HEK293 (cell line): Measurements from ENCODE around the gene VAV3.

Experiments
- YY1 ChIP-seq: fragments of 450-650 bp; formaldehyde crosslinking; IDR thresholded peaks from 2 replicates; pipeline ENCODE4 v1.5.1; 2018; ENCODE audit warnings: missing biosample characterization, missing genetic modification characterization
- ZNF146 ChIP-seq: fragments of 450-650 bp; formaldehyde crosslinking; IDR thresholded peaks from 2 replicates; pipeline ENCODE4 v1.5.1; 2016; ENCODE audit warnings: missing biosample characterization, missing genetic modification characterization
- ZNF184 ChIP-seq: fragments of 450-650 bp; IDR thresholded peaks from 2 replicates; pipeline ENCODE4 v1.5.1; 2018; ENCODE audit warnings: missing biosample characterization, mild to moderate bottlenecking, missing genetic modification characterization
- ZNF239 ChIP-seq: fragments of 450-650 bp; formaldehyde crosslinking; IDR thresholded peaks from 2 replicates; pipeline ENCODE4 v1.5.1; 2016; ENCODE audit warnings: missing biosample characterization, missing genetic modification characterization
- ZNF48 ChIP-seq: fragments of 450-650 bp; formaldehyde crosslinking; IDR thresholded peaks from 2 replicates; pipeline ENCODE4 v1.5.1; 2016; ENCODE audit warnings: missing biosample characterization, missing genetic modification characterization
- TF ChIP-seq, protein P1 (sequence below): fragments of 450-650 bp; formaldehyde crosslinking; conservative IDR thresholded peaks from 2 replicates; pipeline ENCODE4 v1.5.1; 2016; ENCODE audit warnings: low read depth, missing biosample characterization, missing genetic modification characterization
- TF ChIP-seq, protein P2 (sequence below): fragments of 450-650 bp; formaldehyde crosslinking; IDR thresholded peaks from 2 replicates; pipeline ENCODE4 v1.5.1; 2016; ENCODE audit warnings: missing biosample characterization, missing genetic modification characterization, low read depth
- TF ChIP-seq, protein P3 (sequence below): fragments of 450-650 bp; formaldehyde crosslinking; IDR thresholded peaks from 2 replicates; pipeline ENCODE4 v1.5.1; 2016; ENCODE audit warnings: missing biosample characterization, missing genetic modification characterization
- TF ChIP-seq, protein P4 (sequence below): fragments of 450-650 bp; formaldehyde crosslinking; IDR thresholded peaks from 2 replicates; pipeline ENCODE4 v1.5.1; 2016; ENCODE audit warnings: missing biosample characterization, missing genetic modification characterization

DNA sequence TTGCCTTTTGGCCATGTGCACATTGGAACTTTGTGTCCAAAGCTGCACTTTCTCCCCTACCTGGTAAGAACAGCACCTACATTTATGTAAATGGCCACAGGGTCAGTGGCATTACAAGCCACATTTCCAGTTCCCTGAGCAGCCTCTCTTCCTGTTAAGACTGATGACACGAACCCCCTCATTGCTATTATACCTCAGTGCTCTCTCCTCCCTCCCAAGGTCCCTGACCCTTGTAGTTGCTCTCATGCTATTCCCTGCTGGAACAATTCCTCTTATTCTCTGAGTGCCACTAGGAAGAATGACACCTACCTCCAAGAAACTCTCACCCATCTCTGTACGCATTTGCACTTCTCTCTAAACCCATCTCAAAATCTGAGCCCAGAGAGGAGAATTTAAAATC lies 14.9 kb upstream of the VAV3 start:
- TF ChIP-seq ZNF146 (tag by site-specific recombination), result no peak
- TF ChIP-seq, protein P1, sequence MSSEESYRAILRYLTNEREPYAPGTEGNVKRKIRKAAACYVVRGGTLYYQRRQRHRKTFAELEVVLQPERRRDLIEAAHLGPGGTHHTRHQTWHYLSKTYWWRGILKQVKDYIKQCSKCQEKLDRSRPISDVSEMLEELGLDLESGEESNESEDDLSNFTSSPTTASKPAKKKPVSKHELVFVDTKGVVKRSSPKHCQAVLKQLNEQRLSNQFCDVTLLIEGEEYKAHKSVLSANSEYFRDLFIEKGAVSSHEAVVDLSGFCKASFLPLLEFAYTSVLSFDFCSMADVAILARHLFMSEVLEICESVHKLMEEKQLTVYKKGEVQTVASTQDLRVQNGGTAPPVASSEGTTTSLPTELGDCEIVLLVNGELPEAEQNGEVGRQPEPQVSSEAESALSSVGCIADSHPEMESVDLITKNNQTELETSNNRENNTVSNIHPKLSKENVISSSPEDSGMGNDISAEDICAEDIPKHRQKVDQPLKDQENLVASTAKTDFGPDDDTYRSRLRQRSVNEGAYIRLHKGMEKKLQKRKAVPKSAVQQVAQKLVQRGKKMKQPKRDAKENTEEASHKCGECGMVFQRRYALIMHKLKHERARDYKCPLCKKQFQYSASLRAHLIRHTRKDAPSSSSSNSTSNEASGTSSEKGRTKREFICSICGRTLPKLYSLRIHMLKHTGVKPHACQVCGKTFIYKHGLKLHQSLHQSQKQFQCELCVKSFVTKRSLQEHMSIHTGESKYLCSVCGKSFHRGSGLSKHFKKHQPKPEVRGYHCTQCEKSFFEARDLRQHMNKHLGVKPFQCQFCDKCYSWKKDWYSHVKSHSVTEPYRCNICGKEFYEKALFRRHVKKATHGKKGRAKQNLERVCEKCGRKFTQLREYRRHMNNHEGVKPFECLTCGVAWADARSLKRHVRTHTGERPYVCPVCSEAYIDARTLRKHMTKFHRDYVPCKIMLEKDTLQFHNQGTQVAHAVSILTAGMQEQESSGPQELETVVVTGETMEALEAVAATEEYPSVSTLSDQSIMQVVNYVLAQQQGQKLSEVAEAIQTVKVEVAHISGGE (tag by site-specific recombination), result no peak
- TF ChIP-seq, protein P2, sequence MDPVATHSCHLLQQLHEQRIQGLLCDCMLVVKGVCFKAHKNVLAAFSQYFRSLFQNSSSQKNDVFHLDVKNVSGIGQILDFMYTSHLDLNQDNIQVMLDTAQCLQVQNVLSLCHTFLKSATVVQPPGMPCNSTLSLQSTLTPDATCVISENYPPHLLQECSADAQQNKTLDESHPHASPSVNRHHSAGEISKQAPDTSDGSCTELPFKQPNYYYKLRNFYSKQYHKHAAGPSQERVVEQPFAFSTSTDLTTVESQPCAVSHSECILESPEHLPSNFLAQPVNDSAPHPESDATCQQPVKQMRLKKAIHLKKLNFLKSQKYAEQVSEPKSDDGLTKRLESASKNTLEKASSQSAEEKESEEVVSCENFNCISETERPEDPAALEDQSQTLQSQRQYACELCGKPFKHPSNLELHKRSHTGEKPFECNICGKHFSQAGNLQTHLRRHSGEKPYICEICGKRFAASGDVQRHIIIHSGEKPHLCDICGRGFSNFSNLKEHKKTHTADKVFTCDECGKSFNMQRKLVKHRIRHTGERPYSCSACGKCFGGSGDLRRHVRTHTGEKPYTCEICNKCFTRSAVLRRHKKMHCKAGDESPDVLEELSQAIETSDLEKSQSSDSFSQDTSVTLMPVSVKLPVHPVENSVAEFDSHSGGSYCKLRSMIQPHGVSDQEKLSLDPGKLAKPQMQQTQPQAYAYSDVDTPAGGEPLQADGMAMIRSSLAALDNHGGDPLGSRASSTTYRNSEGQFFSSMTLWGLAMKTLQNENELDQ (tag by site-specific recombination), result no peak
- no peak for TF ChIP-seq ZNF48
- TF ChIP-seq ZNF239 (tag by site-specific recombination), result no peak
- TF ChIP-seq ZNF184 (tag by site-specific recombination), result no peak
- TF ChIP-seq, protein P3, sequence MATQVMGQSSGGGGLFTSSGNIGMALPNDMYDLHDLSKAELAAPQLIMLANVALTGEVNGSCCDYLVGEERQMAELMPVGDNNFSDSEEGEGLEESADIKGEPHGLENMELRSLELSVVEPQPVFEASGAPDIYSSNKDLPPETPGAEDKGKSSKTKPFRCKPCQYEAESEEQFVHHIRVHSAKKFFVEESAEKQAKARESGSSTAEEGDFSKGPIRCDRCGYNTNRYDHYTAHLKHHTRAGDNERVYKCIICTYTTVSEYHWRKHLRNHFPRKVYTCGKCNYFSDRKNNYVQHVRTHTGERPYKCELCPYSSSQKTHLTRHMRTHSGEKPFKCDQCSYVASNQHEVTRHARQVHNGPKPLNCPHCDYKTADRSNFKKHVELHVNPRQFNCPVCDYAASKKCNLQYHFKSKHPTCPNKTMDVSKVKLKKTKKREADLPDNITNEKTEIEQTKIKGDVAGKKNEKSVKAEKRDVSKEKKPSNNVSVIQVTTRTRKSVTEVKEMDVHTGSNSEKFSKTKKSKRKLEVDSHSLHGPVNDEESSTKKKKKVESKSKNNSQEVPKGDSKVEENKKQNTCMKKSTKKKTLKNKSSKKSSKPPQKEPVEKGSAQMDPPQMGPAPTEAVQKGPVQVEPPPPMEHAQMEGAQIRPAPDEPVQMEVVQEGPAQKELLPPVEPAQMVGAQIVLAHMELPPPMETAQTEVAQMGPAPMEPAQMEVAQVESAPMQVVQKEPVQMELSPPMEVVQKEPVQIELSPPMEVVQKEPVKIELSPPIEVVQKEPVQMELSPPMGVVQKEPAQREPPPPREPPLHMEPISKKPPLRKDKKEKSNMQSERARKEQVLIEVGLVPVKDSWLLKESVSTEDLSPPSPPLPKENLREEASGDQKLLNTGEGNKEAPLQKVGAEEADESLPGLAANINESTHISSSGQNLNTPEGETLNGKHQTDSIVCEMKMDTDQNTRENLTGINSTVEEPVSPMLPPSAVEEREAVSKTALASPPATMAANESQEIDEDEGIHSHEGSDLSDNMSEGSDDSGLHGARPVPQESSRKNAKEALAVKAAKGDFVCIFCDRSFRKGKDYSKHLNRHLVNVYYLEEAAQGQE (tag by site-specific recombination), result no peak
- TF ChIP-seq YY1 (tag by site-specific recombination), result no peak
- TF ChIP-seq, protein P4, sequence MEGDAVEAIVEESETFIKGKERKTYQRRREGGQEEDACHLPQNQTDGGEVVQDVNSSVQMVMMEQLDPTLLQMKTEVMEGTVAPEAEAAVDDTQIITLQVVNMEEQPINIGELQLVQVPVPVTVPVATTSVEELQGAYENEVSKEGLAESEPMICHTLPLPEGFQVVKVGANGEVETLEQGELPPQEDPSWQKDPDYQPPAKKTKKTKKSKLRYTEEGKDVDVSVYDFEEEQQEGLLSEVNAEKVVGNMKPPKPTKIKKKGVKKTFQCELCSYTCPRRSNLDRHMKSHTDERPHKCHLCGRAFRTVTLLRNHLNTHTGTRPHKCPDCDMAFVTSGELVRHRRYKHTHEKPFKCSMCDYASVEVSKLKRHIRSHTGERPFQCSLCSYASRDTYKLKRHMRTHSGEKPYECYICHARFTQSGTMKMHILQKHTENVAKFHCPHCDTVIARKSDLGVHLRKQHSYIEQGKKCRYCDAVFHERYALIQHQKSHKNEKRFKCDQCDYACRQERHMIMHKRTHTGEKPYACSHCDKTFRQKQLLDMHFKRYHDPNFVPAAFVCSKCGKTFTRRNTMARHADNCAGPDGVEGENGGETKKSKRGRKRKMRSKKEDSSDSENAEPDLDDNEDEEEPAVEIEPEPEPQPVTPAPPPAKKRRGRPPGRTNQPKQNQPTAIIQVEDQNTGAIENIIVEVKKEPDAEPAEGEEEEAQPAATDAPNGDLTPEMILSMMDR (tag by site-specific recombination), result no peak
